Pulmonary artery endothelial cell (primary cell): Measurements from ENCODE around the gene GPR27. TPM values are rescaled to one million over a fixed set of nuclear protein-coding genes. Genes with fewer than 3 reads are reported as not detected.

ENCODE experiments used
- DNase-seq: peaks from one replicate; pipeline ENCODE4 v3.0.0-alpha.2; 2011; ENCODE audit warnings: low read depth, low spot score
- total RNA-seq: library from RNA; depleted of rRNA; stranded (reverse); fragments of >200 nt; gene quantifications from 2 replicates; pipeline ENCODE4 v1.2.3, GENCODE V29; 2014

The GPR27 gene
- not detected in 2 replicates for total RNA-seq

GRCh38 chr3:71753701-71754609 lies at the start of gene GPR27:
GPR27 (plus strand) TSS chr3:71753855; CDS start chr3:71754050, 195 bp downstream.
- no peak for DNase-seq

GRCh38 chr3:71704915-71705314 lies 48.7 kb upstream of the GPR27 start:
- no peak for DNase-seq

GRCh38 chr3:71705681-71706080 lies 48.0 kb upstream of the GPR27 start:
- no peak for DNase-seq

GRCh38 chr3:71707595-71707994 lies 46.1 kb upstream of the GPR27 start:
- no peak for DNase-seq

GRCh38 chr3:71708476-71709105 lies 45.1 kb upstream of the GPR27 start:
- no peak for DNase-seq

GRCh38 chr3:71709908-71710511 lies 43.6 kb upstream of the GPR27 start:
- DNase-seq: no peak

- no peak for DNase-seq
Observed at GRCh38 chr3:71710906-71711494, 42.7 kb upstream of the GPR27 start.

GRCh38 chr3:71713041-71713440 lies 40.6 kb upstream of the GPR27 start:
- DNase-seq: no peak

GRCh38 chr3:71714595-71714994 lies 39.1 kb upstream of the GPR27 start:
- DNase-seq: no peak

- no peak for DNase-seq
Observed at GRCh38 chr3:71718072-71718471, 35.6 kb upstream of the GPR27 start.

- DNase-seq: no peak
Observed at GRCh38 chr3:71721002-71721401, 32.7 kb upstream of the GPR27 start.

GRCh38 chr3:71721651-71722157 lies 32.0 kb upstream of the GPR27 start:
- no peak for DNase-seq

GRCh38 chr3:71722693-71723092 lies 31.0 kb upstream of the GPR27 start:
- no peak for DNase-seq

GRCh38 chr3:71723452-71724170 lies 30.0 kb upstream of the GPR27 start:
- no peak for DNase-seq

- DNase-seq: no peak
Observed at GRCh38 chr3:71724171-71724453, 29.5 kb upstream of the GPR27 start.

- no peak for DNase-seq
Observed at GRCh38 chr3:71724584-71725270, 28.9 kb upstream of the GPR27 start.

GRCh38 chr3:71725271-71725991 lies 28.2 kb upstream of the GPR27 start, which contains the start of gene EIF4E3:
EIF4E3 (minus strand) TSS chr3:71725402; CDS start chr3:71725367, 35 bp downstream.
- no peak for DNase-seq

GRCh38 chr3:71726146-71726545 lies 27.5 kb upstream of the GPR27 start:
- no peak for DNase-seq

- no peak for DNase-seq
Observed at GRCh38 chr3:71728632-71729342, 24.9 kb upstream of the GPR27 start.
